GM06990 (cell line): ENCODE measurements around the gene SKI.

Source experiments
- DNase-seq: peaks from one replicate; pipeline ENCODE4 v3.0.0-alpha.2; 2011; ENCODE audit not compliant: insufficient read length; ENCODE audit errors: extremely low read depth
- H3K27me3 ChIP-seq: replicated peaks from 2 replicates; pipeline ENCODE4 v1.6.0; 2011; ENCODE audit warnings: low read length; ENCODE audit not compliant: control insufficient read depth, insufficient read depth
- H3K36me3 ChIP-seq: 2 replicates; pipeline ENCODE4 v1.5.1; 2011; ENCODE audit warnings: low read length; ENCODE audit not compliant: control insufficient read depth, insufficient read depth
- H3K4me3 ChIP-seq: replicated peaks from 2 replicates; pipeline ENCODE4 v1.5.1; 2011; ENCODE audit warnings: low read depth, mild to moderate bottlenecking, control low read depth, low read length
- TF ChIP-seq, protein P1 (sequence below): IDR thresholded peaks from 2 replicates; pipeline ENCODE4 v1.5.1; 2011; ENCODE audit warnings: low read length, control low read depth, mild to moderate bottlenecking, inconsistent platforms; ENCODE audit not compliant: insufficient read depth, poor library complexity, severe bottlenecking

SKI gene

DNA sequence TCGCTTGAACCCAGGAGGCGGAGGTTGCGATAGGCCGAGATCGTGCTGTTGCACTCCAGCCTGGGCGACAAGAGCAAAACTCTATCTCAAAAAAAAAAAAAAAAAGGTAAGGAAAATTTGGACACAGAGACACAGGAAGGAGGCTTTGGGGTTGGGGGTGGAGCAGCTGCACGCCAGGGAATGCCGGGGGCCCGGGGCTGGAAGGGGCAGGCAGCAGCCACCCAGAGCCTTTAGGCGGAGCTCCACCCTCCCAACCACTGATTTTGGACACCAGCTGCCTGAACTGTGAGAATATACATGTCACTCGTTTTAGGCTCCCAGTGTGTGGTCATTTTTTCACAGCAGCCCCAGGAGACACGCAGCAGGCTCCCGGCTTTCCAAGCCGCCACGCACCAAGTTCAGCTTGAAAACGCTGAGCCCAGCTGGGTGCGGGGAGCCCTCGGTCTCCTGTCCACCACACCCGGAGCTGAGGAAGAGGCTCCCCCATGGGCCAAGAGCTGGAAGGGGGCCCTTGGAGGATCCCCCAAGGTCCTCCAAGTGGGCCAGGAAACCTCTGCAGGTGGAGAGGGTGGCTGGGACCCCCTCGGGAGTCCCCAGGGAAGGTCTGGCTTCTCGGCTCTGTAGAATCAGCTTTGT is 27.7 kb upstream of the SKI start:
- Histone ChIP-seq H3K4me3 (no peak overlapping the region), H3K36me3 (no peaks in the 10 kb centered on the region), H3K27me3 (no peaks in the 10 kb centered on the region)
- TF ChIP-seq, protein P1, sequence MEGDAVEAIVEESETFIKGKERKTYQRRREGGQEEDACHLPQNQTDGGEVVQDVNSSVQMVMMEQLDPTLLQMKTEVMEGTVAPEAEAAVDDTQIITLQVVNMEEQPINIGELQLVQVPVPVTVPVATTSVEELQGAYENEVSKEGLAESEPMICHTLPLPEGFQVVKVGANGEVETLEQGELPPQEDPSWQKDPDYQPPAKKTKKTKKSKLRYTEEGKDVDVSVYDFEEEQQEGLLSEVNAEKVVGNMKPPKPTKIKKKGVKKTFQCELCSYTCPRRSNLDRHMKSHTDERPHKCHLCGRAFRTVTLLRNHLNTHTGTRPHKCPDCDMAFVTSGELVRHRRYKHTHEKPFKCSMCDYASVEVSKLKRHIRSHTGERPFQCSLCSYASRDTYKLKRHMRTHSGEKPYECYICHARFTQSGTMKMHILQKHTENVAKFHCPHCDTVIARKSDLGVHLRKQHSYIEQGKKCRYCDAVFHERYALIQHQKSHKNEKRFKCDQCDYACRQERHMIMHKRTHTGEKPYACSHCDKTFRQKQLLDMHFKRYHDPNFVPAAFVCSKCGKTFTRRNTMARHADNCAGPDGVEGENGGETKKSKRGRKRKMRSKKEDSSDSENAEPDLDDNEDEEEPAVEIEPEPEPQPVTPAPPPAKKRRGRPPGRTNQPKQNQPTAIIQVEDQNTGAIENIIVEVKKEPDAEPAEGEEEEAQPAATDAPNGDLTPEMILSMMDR, result no peak
- no peak for DNase-seq

DNA sequence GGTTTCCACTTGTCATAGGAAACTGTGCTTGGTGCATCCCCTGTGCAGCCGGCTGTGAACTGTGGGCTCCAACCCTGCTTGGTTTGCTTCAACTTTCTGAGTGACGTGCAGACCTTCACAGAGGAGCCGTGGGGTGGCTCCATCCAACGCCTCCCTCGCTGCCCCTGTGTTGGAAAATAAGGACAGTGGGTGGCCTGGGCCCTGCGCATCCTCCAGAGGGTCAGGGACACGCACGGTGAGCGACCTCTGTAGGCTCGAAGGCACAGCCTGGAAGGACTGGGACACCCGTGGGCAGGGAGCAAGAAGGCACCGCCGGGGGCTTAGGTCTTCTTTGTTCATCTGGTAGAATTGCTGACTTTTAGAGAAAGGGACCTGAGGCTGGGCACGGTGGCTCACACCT is 27.1 kb upstream of the SKI start:
- DNase-seq, result no peak
- TF ChIP-seq, protein P1, result no peak
- no peak overlapping the region for H3K4me3 ChIP-seq
- no peaks in the 10 kb centered on the region; the same call in 1 of the 2 replicates for H3K27me3 ChIP-seq
- H3K36me3 ChIP-seq, result no peaks in the 10 kb centered on the region

DNA sequence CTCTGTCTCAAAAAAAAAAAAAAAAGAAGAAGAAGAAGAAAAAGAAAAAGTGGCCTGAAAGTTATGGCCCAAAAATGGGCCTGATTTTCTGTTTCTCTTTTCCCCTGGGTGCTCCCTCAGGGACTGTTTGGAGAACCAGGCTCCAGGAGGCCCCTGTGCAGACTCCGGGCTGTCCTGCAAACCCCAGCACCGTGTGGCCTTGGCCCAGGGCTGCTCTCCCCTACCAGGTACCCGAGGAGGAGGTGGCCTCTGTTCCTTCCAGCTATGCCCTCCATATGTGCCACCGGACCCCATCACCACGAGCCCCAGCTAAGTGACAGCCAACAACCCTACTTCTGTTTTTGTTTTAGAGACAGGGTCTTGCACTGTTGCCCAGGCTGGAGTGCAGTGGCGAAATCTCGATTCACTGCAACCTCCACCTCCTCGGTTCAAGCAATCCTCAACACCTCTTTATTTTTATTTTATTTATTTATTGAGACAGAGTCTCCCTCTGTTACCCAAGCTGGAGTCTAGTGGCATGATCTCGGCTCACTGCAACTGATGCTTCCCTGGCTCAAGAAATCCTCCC is 26.0 kb upstream of the SKI start:
- TF ChIP-seq, protein P1, result no peak

DNA sequence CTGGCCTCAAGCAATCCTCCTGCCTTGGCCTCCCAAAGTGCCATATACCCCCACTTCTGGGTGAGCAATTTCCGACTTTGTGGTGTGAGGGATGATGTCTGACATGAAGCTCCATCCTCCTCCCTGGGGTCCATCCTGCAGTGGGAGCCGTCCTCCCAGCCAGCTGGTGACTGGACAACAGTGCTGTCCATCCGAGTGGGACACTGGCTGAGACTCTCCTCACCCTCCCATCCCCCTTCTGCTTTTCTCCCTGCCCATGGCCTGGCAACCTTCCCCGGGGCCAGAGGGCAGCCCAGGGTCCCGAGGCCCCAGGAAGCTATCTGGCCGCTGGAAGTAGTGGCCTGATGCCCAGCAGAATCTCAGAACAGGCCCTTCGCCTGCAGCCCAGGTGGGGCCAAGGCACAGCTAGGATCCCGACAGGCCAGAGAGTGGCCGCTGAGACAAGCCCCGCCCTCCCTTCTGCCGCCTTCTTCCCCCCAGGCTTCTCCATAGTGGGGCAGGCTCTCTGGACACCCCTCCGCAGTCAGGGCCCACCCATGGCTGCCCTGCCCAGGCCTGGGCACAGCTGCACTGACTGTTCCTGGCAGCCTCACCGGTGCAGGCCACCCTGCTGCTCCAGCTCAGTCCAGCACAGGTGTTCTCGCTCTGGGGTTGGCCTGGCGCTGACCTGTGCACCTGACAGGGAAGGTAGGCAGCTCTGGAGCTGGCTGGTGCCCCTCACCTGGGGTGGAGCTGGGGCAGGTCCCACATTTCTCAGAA is 25.1 kb upstream of the SKI start:
- no peak for DNase-seq
- H3K27me3 ChIP-seq, result no peaks in the 10 kb centered on the region; the same call in 1 of the 2 replicates
- TF ChIP-seq, protein P1, result no peak

More for the DNA sequence above, 26.0 kb upstream of the SKI start:
- DNase-seq, result no peak
- Histone ChIP-seq H3K36me3 (no peaks in the 10 kb centered on the region), H3K4me3 (no peak overlapping the region), H3K27me3 (no peaks in the 10 kb centered on the region; the same call in 1 of the 2 replicates)

DNA sequence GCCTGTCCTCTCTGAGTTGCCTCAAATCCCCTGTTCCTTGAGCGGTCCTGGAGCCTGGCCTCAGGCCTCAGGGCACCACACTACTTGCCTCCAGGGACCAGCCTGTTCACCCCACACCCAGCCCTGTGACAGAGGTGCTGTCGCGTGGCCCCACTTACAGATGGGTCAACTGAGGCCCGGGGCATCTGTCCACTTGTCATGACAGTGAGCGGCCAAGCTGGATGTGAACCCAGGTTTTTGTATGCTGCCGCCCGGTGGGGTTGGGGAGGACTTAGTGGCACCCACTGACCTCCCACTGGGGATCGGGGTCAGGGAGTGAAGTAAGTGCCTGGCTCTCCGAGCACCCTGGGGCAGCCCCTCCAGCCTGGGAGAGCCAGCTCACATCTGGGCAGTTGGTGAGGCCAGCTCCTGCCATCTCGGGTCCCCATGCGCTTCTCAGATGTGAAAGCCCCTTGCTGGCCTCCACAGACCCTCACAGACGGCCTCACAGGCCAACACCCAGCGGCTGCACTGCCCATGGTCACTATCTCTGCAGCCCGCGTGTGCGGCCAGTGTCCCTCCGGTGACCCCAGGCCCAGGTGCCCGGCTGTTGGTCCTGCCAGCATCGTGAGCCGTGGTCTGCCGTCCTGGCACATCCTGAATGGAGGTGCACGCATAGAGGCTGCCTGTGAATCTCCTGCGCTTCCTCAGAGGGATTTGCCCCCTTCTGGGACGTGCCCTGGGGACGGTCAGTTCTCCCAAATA is 24.3 kb upstream of the SKI start:
- TF ChIP-seq, protein P1, result no peak
- Histone ChIP-seq H3K4me3 (no peak overlapping the region), H3K27me3 (no peaks in the 10 kb centered on the region; the same call in 1 of the 2 replicates), H3K36me3 (no peaks in the 10 kb centered on the region)
- DNase-seq, result no peak

More for the DNA sequence above, 25.1 kb upstream of the SKI start:
- no peak overlapping the region for H3K4me3 ChIP-seq
- H3K36me3 ChIP-seq, result no peaks in the 10 kb centered on the region
